OCI-LY1 (cell line): ENCODE results near the gene RNF150.

Experiments used
- EZH2 ChIP-seq: fragments of 200-600 bp; sonication (generic), shearing (Covaris generic); IDR thresholded peaks from 2 replicates; pipeline ENCODE4 v1.8.0; 2017; ENCODE audit warnings: borderline replicate concordance, mixed run types, mild to moderate bottlenecking, antibody characterized with exemption, low read length, moderate library complexity, mixed read lengths
- TF ChIP-seq, protein P1 (sequence below): fragments of 200-600 bp; sonication (generic), shearing (Covaris generic); IDR thresholded peaks from 2 replicates; pipeline ENCODE4 v1.5.1; 2017; ENCODE audit warnings: mild to moderate bottlenecking, antibody characterized with exemption, low read length, moderate library complexity, mixed read lengths

GRCh38 chr4:141090473-141090872 is 42.8 kb downstream of the RNF150 start:
- TF ChIP-seq, protein P1, sequence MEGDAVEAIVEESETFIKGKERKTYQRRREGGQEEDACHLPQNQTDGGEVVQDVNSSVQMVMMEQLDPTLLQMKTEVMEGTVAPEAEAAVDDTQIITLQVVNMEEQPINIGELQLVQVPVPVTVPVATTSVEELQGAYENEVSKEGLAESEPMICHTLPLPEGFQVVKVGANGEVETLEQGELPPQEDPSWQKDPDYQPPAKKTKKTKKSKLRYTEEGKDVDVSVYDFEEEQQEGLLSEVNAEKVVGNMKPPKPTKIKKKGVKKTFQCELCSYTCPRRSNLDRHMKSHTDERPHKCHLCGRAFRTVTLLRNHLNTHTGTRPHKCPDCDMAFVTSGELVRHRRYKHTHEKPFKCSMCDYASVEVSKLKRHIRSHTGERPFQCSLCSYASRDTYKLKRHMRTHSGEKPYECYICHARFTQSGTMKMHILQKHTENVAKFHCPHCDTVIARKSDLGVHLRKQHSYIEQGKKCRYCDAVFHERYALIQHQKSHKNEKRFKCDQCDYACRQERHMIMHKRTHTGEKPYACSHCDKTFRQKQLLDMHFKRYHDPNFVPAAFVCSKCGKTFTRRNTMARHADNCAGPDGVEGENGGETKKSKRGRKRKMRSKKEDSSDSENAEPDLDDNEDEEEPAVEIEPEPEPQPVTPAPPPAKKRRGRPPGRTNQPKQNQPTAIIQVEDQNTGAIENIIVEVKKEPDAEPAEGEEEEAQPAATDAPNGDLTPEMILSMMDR = no peak
- TF ChIP-seq EZH2 = no peak
